Keratinocyte (primary cell): ENCODE data around the gene TANGO2.

Experiments used
- EZH2 ChIP-seq: IDR thresholded peaks from one replicate; pipeline ENCODE4 v1.6.1; 2012; ENCODE audit warnings: inconsistent platforms, mild to moderate bottlenecking, low read length, moderate library complexity
- TF ChIP-seq, protein P1 (sequence below), 3 experiments: IDR thresholded peaks in 1 of 3; conservative IDR thresholded peaks in 1 of 3; optimal IDR thresholded peaks in 1 of 3; 2 replicates in 2 of 3; 3 replicates in 1 of 3; pipeline versions ENCODE3 to v1.5.1; 2011; ENCODE audit warnings: low read length in 3 of 3, mild to moderate bottlenecking in 3 of 3, moderate library complexity in 2 of 3, control low read depth in 1 of 3, inconsistent platforms in 1 of 3; ENCODE audit not compliant: insufficient read depth in 2 of 3; ENCODE audit errors: extremely low read depth in 1 of 3

DNA sequence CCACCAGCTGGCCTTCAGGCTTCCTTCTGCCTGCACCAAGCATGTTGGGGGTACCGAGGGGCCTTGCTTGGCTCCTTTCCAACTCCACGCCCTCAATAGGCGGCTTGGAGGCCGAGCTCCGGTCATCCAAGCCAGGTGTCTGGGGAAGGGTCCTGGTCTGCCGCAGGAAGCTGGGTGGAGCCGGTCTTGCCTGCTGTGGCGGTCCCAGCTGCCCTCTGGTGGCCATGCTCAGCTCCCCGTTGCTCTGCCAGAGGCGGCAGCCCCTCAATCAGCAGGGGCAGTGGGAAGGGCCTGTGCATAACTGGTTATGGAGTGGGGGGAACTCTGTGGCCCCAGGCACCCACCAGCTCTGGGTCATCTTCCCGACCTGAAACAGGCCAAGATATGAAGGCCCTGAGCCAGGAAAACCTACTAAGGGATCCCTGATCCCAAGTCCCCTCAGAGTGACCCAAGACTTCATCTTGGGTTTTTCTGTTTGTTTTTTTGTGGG, 7.5 kb upstream of the TANGO2 start:
- TF ChIP-seq EZH2 = no peak
- TF ChIP-seq, protein P1, sequence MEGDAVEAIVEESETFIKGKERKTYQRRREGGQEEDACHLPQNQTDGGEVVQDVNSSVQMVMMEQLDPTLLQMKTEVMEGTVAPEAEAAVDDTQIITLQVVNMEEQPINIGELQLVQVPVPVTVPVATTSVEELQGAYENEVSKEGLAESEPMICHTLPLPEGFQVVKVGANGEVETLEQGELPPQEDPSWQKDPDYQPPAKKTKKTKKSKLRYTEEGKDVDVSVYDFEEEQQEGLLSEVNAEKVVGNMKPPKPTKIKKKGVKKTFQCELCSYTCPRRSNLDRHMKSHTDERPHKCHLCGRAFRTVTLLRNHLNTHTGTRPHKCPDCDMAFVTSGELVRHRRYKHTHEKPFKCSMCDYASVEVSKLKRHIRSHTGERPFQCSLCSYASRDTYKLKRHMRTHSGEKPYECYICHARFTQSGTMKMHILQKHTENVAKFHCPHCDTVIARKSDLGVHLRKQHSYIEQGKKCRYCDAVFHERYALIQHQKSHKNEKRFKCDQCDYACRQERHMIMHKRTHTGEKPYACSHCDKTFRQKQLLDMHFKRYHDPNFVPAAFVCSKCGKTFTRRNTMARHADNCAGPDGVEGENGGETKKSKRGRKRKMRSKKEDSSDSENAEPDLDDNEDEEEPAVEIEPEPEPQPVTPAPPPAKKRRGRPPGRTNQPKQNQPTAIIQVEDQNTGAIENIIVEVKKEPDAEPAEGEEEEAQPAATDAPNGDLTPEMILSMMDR (optimal IDR thresholded peaks at IDR 0.05 in 1 of 3, IDR thresholded peaks at IDR 0.05 in 1 of 3, conservative IDR thresholded peaks at IDR 0.05 in 1 of 3; ENCODE audit: extremely low read depth in 1 of 3, insufficient read depth in 2 of 3, low read length in 3 of 3) = peak in 2 of 3 experiments; percentile 23 to 51
